Measurements from ENCODE around the gene AGBL3.

The AGBL3 gene

GRCh38 chr7:134986363-134987251 lies at the start of gene AGBL3:
TSS of gene AGBL3 (plus strand) at chr7:134986508. CDS start at chr7:134987934, 1,426 bp downstream.
- DNase-seq = peak; percentile 89

- DNase-seq = no peak
Measured at GRCh38 chr7:134936893-134937510, 49.3 kb upstream of the AGBL3 start.

- no peak for DNase-seq
Measured at GRCh38 chr7:134938141-134938540, 48.2 kb upstream of the AGBL3 start.

- no peak for DNase-seq
Measured at GRCh38 chr7:134939136-134939535, 47.2 kb upstream of the AGBL3 start.

GRCh38 chr7:134940729-134941128 lies 45.6 kb upstream of the AGBL3 start:
- no peak for DNase-seq

GRCh38 chr7:134941185-134941900 lies 45.0 kb upstream of the AGBL3 start:
- DNase-seq = no peak

GRCh38 chr7:134941952-134942351 lies 44.4 kb upstream of the AGBL3 start:
- no peak for DNase-seq

- DNase-seq = no peak
Measured at GRCh38 chr7:134942690-134943466, 43.4 kb upstream of the AGBL3 start.

GRCh38 chr7:134943785-134944400 lies 42.4 kb upstream of the AGBL3 start:
- DNase-seq = no peak

- DNase-seq = no peak
Measured at GRCh38 chr7:134945691-134946090, 40.6 kb upstream of the AGBL3 start.

- DNase-seq = no peak
Measured at GRCh38 chr7:134946260-134946659, 40.0 kb upstream of the AGBL3 start.

- DNase-seq = no peak
Measured at GRCh38 chr7:134947329-134947728, 39.0 kb upstream of the AGBL3 start.

GRCh38 chr7:134947831-134948230 lies 38.5 kb upstream of the AGBL3 start:
- no peak for DNase-seq

- no peak for DNase-seq
Measured at GRCh38 chr7:134948246-134948645, 38.1 kb upstream of the AGBL3 start.

GRCh38 chr7:134948736-134949135 lies 37.6 kb upstream of the AGBL3 start:
- no peak for DNase-seq

GRCh38 chr7:134949171-134949570 lies 37.1 kb upstream of the AGBL3 start:
- DNase-seq = no peak

- DNase-seq = no peak
Measured at GRCh38 chr7:134954197-134955082, 31.9 kb upstream of the AGBL3 start.

- DNase-seq = no peak
Measured at GRCh38 chr7:134957005-134957404, 29.3 kb upstream of the AGBL3 start.

GRCh38 chr7:134959810-134960209 lies 26.5 kb upstream of the AGBL3 start:
- DNase-seq = no peak

GRCh38 chr7:134962270-134962780 lies 24.0 kb upstream of the AGBL3 start:
- no peak for DNase-seq

GRCh38 chr7:134963036-134963435 lies 23.3 kb upstream of the AGBL3 start:
- DNase-seq = no peak

Data from activated naive CD4-positive, alpha-beta T cell treated with Interleukin-2 at 50 U/mL for 16 hours (primary cell).